ENCODE results near the gene SNX25.
"Not testable (repeated sequence)": the region's sequence is repeated elsewhere in the genome, so short reads cannot be mapped to it uniquely, and the experiment has no call there.

SNX25 gene

GRCh38 chr4:185257694-185258093 is 48.3 kb downstream of the SNX25 start:
- in situ Hi-C loops (cut with MboI; ENCODE audit: low sequenced_read_pairs) = no loop called here

- in situ Hi-C loops (cut with MboI; ENCODE audit: low sequenced_read_pairs) = not testable (repeated sequence)
Observed at GRCh38 chr4:185258741-185259140, 49.3 kb downstream of the SNX25 start.

GRCh38 chr4:185259719-185260118 is 50.3 kb downstream of the SNX25 start:
- in situ Hi-C loops (cut with MboI; ENCODE audit: low sequenced_read_pairs) = no loop called here

- in situ Hi-C loops (cut with MboI; ENCODE audit: low sequenced_read_pairs) = no loop called here
Observed at GRCh38 chr4:185261946-185262345, 52.5 kb downstream of the SNX25 start.

- in situ Hi-C loops (cut with MboI; ENCODE audit: low sequenced_read_pairs) = no loop called here
Observed at GRCh38 chr4:185263419-185263818, 54.0 kb downstream of the SNX25 start.

- in situ Hi-C loops (cut with MboI; ENCODE audit: low sequenced_read_pairs) = no loop called here
Observed at GRCh38 chr4:185265942-185266341, 56.5 kb downstream of the SNX25 start.

GRCh38 chr4:185269286-185269685 is 59.9 kb downstream of the SNX25 start:
- in situ Hi-C loops (cut with MboI; ENCODE audit: low sequenced_read_pairs) = no loop called here

GRCh38 chr4:185270037-185270436 is 60.6 kb downstream of the SNX25 start:
- in situ Hi-C loops (cut with MboI; ENCODE audit: low sequenced_read_pairs) = no loop called here

GRCh38 chr4:185270885-185271284 is 61.5 kb downstream of the SNX25 start:
- in situ Hi-C loops (cut with MboI; ENCODE audit: low sequenced_read_pairs) = no loop called here

- in situ Hi-C loops (cut with MboI; ENCODE audit: low sequenced_read_pairs) = no loop called here
Observed at GRCh38 chr4:185272245-185272644, 62.8 kb downstream of the SNX25 start.

- in situ Hi-C loops (cut with MboI; ENCODE audit: low sequenced_read_pairs) = no loop called here
Observed at GRCh38 chr4:185275501-185275900, 66.1 kb downstream of the SNX25 start.

- in situ Hi-C loops (cut with MboI; ENCODE audit: low sequenced_read_pairs) = no loop called here
Observed at GRCh38 chr4:185276036-185276435, 66.6 kb downstream of the SNX25 start.

- in situ Hi-C loops (cut with MboI; ENCODE audit: low sequenced_read_pairs) = no loop called here
Observed at GRCh38 chr4:185278716-185279115, 69.3 kb downstream of the SNX25 start.

- in situ Hi-C loops (cut with MboI; ENCODE audit: low sequenced_read_pairs) = no loop called here
Observed at GRCh38 chr4:185280608-185281007, 71.2 kb downstream of the SNX25 start.

GRCh38 chr4:185282968-185283367 is 73.6 kb downstream of the SNX25 start:
- in situ Hi-C loops (cut with MboI; ENCODE audit: low sequenced_read_pairs) = no loop called here

GRCh38 chr4:185283723-185284122 is 74.3 kb downstream of the SNX25 start:
- in situ Hi-C loops (cut with MboI; ENCODE audit: low sequenced_read_pairs) = no loop called here

- in situ Hi-C loops (cut with MboI; ENCODE audit: low sequenced_read_pairs) = no loop called here
Observed at GRCh38 chr4:185285632-185286393, 76.4 kb downstream of the SNX25 start.

- in situ Hi-C loops (cut with MboI; ENCODE audit: low sequenced_read_pairs) = no loop called here
Observed at GRCh38 chr4:185286571-185286970, 77.2 kb downstream of the SNX25 start.

- in situ Hi-C loops (cut with MboI; ENCODE audit: low sequenced_read_pairs) = no loop called here
Observed at GRCh38 chr4:185287031-185287430, 77.6 kb downstream of the SNX25 start.

GRCh38 chr4:185290018-185290607 is 80.7 kb downstream of the SNX25 start:
- in situ Hi-C loops (cut with MboI; ENCODE audit: low sequenced_read_pairs) = no loop called here

GRCh38 chr4:185290656-185291055 is 81.3 kb downstream of the SNX25 start:
- in situ Hi-C loops (cut with MboI; ENCODE audit: low sequenced_read_pairs) = no loop called here

- in situ Hi-C loops (cut with MboI; ENCODE audit: low sequenced_read_pairs) = no loop called here
Observed at GRCh38 chr4:185293202-185293601, 83.8 kb downstream of the SNX25 start.
